ENCODE data around the gene PLSCR5.

GRCh38 chr3:146611096-146611495 lies 6.0 kb upstream of the PLSCR5 start:
- no peak for TF ChIP-seq CTCF (optimal IDR thresholded peaks at IDR 0.05 in 1 of 3, IDR thresholded peaks at IDR 0.05 in 1 of 3, conservative IDR thresholded peaks at IDR 0.05 in 1 of 3; ENCODE audit: extremely low read depth in 1 of 3, insufficient read depth in 2 of 3, low read length in 3 of 3)
- TF ChIP-seq EZH2 (IDR thresholded peaks at IDR 0.05; ENCODE audit: low read length) = no peak

Measured in keratinocyte (primary cell).